LoVo (cell line): Measurements from ENCODE around the gene TMEM127.

Experiments
- DNase-seq: peaks from one replicate; pipeline ENCODE4 v3.0.0-alpha.2; 2016; ENCODE audit warnings: low spot score

Gene TMEM127

DNA sequence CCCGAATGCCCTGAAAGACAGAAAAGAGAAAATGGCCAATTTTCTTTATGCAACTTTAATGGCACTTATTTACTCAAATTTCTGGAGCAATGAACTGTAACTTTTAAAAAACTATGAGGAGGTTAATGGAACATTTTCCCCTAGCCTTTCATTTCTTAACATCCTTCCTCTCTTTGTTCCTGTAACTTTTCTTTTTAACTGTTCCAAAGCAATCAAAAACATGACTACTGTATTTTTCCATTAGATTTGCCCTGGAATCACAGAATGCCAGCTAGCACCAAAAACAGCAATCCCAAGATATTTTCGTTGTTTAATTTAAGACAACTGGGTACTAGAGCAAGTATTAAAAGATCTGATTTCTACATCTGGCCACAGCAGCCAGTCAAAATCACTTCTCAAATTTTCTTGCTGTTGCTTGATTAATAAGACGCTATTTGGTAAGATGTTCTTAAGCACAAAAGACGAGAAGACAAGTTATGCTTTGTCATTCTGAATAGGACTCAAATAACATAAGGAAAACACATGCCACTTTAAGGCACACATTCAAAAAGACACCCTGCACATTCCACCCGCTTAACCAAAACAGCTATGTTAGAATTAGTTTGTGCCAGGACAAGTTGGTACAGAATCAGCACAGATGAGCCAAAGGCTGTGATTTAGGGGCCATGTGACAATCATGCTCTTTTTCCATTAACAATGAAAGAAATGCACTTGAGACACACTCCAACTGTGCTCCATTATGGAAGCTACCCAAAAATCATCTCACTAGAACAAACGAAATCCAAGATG is 60.8 kb downstream of the TMEM127 start:
- no peak for DNase-seq

- DNase-seq: no peak
Measured at GRCh38 chr2:96203130-96204028, 62.4 kb downstream of the TMEM127 start.

DNA sequence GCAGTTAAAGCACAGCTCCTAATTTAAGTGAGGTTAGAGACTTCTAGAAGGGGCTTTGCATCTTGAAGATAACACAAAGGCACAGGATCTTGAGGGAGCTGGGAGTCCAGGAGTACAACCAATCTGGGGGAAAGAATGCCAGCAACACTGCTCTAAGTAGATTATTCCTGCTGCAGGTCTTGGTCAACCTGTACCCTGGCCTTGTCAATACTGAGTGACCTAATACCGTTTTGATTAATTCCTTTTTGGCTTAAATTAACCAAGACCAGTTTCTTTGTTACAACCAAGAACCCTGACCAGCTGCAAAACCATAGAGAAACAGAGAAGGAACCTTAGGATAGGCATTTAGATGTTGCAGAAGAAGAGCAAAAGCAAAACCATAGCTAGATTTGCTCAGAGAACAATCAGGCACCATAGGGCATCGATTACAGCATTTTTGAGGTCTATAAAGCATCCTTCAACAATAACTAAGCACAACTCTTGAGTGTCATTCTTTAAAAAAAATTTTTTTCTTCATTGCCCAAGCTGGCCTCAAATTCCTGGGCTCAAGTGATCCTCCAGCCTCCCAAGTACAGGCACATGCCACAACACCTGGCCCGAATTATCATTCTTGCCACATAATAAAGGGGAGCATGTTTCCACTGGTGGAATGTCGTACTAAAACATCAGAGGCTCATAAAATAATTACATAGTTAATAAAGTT is 63.5 kb downstream of the TMEM127 start:
- no peak for DNase-seq

GRCh38 chr2:96201338-96201737 is 64.5 kb downstream of the TMEM127 start:
- no peak for DNase-seq

GRCh38 chr2:96198921-96199320 is 66.9 kb downstream of the TMEM127 start:
- no peak for DNase-seq
